SK-N-SH treated with all-trans-retinoic acid at 6 μM for 48 hours (cell line): Measurements from ENCODE around the gene PRKCE.

Experiments used
- BACH2 ChIP-seq: fragments of 250-450 bp; sonication (Bioruptor Pico); IDR thresholded peaks from 2 replicates; pipeline ENCODE4 v1.9.0; 2021; ENCODE audit warnings: mild to moderate bottlenecking, borderline replicate concordance
- CREB5 ChIP-seq: fragments of 250-450 bp; sonication (Bioruptor Pico); IDR thresholded peaks from 2 replicates; pipeline ENCODE4 v1.5.1; 2020; ENCODE audit warnings: low read depth, mild to moderate bottlenecking, moderate library complexity
- PPARA ChIP-seq: fragments of 250-450 bp; sonication (Bioruptor Pico); IDR thresholded peaks from 2 replicates; pipeline ENCODE4 v1.5.0; 2020; ENCODE audit warnings: mild to moderate bottlenecking, borderline replicate concordance
- ZNF565 ChIP-seq: fragments of 450-650 bp; formaldehyde crosslinking; conservative IDR thresholded peaks from 2 replicates; pipeline ENCODE4 v1.5.0; 2020; ENCODE audit warnings: low read depth, mild to moderate bottlenecking, moderate library complexity

GRCh38 chr2:46066116-46066515 is 414.6 kb downstream of the PRKCE start:
- TF ChIP-seq BACH2 (CRISPR knock-in tag) (no peak), CREB5 (no peak), ZNF565 (CRISPR knock-in tag) (no peak), PPARA (CRISPR knock-in tag) (no peak)
